G401 (cell line): ENCODE results near the gene VASP. TPM values are rescaled to one million over a fixed set of nuclear protein-coding genes. Genes with fewer than 3 reads are reported as not detected.

Experiments used
- DNase-seq: peaks from one replicate; pipeline ENCODE4 v3.0.0-alpha.2; 2015; ENCODE audit warnings: low spot score
- in situ Hi-C: cut with HindIII; loops from 2 replicates; pipeline ENCODE4 v1.10.0; 2016; ENCODE audit warnings: low sequenced_read_pairs, mixed read lengths
- total RNA-seq: library from RNA; depleted of rRNA; stranded (reverse); fragments of >200 nt; shearing (Covaris generic); gene quantifications from 2 replicates; pipeline ENCODE4 v1.2.3, GENCODE V29; 2014; rRNA removed

Gene VASP
- 106 and 122 TPM in 2 replicates for total RNA-seq

DNA sequence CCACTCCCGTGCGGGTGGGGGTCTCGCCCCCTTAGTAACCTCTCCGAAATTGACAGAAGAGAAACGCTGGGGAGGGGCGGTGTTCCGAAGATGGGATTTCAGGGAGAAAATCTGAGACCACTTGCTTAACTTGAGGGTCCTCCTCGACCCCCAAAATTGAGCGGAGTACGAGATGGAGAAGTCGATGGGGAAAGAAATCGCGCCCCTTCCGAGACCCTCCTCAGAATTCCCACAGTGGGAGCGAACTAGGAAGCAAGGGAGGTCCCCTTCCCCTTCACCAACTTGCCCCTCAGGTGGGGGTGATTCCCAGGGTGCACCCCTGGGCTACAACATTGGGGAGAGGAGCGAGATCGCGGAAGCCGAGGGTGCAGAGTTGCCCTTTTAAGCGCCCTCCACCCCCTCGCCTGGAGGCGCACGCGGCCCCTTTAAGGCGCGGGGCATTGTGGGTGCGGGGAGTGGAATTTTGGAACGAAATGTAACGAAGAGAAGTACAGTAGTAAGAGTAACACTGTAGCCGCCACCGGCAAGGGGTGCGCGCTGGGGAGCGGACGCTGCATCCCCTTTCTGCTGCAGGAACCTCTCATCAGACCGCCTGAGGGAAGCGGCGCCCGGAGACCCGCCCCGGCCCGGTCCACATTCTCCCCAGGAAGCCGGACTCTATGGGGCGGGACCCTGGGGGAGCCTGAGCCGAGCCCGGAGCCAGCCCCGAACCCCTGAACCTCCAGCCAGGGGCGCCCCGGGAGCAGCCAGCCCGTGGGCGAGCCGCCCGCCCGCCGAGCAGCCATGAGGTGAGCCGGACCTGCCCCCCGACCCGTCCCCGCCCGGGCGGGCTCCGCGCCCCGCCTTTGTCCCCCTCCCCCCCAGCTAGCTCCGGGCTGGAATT is at the start of gene VASP:
Gene VASP (plus strand): TSS at position 491 of the 883 bp plus-strand sequence. CDS start 293 bp downstream, at position 784.
- in situ Hi-C loops, result no loop called here
- peak; percentile 82 for DNase-seq

DNA sequence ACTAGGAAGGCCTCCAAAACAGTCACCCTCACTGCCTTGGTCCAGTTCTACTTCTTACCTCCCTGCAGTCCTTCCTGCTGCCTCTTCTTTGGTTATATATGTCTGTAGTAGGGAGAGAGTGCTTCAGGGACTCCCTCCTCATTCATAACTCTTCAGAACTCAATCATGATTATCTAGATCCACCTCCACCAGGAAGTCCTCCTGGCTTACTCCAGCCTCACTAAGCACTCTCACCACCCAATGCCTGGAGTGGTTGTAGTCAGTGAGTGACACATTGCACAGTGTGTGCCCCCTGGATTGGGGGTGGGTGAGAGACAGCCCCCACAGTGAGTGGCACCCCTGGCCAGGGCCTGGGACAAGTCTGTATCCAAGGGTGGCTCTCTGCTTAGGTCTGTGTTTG is 49.5 kb upstream of the VASP start:
- no peak for DNase-seq
- in situ Hi-C loops, result no loop called here

DNA sequence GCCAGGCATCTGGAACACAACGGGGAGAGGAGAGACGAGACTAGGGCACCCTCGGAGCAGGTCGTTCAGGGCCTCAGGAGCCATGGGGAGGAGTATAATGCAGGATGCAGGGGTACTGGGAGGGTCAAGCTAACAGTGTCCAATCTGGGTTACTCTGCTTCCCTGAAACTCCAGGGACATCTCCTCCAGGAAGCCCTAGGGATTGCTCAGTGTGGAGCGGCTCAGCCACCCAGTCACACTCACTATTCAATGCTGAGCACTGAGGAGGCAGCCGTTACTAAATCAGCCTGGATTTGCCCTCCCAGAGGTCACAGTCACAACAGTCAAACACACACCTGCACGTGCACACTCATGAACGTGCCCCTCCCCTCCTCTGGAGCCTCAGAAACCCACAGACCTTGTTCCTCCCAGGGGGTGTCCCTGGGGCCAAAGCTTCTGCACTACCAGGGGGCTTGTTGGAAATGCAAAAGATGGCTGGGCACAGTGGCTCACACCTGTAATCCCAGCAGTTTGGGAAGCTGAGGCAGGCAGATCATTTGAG is 46.4 kb upstream of the VASP start:
- in situ Hi-C loops, result no loop called here
- DNase-seq, result no peak

DNA sequence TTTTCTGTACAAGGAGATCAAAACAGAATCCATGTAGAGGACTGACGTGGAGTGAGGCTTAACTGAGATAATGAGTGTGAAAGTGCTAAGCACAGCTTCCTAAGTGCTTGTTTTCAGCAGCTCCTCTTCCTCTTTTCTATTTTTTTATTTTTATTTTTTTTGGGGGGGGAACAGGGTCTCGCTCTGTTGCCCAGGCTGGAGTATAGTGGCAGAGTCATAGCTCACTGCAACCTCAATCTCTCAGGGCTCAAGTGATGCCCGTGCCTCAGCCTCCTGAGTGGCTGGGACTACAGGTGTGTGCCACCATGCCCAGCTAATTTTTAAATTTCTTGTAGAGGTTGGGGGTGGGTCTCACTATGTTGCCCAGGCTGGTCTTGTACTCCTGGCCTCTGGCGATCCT is 45.1 kb upstream of the VASP start:
- DNase-seq, result no peak
- in situ Hi-C loops, result no loop called here

DNA sequence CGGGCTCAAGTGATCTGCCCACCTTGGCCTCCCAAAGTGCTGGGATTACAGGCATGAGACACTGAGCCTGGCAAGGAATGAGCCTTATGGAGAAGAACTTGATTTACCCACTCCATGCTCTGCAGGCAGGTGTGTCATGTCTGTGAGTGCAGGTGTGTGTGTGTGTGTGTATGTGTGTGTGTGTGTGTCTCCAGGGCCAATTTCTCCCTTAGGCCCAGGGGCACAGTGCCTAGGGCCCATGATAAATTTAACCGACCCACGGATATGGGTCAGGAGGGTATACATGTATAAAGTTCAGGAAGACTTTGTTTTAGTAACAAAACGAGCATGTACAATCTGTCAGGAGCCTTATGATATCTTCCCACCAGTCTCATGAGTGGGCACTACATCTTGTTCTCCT is 44.0 kb upstream of the VASP start:
- in situ Hi-C loops, result no loop called here
- no peak for DNase-seq

DNA sequence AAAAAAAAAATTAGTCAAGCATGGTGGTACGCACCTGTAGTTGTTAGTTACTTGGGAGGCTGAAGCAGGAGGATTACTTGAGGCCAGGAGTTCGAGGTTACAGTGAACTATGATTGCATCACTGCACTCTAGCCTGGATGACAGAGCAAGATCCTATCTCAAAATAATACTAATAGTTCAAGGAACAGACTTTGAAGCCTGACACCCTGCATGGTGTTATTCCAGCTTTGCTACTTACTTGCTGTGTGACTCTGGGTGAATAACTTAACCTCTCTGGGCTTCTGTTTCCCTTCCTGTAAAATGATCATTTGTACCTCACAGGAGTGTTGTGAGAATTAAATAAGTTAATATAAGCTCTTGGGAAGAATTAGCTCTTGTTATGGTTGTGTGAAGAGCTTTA is 43.0 kb upstream of the VASP start:
- in situ Hi-C loops, result no loop called here
- DNase-seq, result no peak

DNA sequence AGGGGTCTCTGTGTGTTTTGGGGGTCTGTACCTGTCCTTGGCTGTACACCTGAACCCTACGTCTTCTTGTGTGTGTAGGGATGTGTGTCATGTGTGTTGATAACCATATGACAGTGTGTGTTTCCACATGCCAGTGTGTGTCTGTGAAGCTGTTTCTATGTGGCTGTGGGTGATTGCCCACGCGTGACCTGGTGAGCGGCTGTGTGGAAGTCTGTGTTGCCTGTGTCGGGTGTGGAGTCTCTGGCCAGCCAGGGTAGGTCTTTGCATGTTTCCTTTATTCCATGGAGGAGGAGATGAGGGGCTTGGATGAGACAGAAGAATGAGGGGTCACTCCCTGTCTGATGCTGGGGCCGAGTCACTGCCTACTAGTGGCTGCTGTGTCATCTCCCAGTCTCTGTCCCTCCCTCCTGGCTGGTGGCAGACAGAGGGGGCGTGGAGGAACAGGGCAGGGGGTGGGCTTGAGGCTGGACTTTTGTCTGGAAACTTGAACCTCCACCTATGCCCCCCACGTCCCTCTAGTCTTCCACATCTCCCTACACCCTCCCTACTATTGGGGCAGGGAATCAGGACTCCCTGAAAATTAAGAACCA is 42.3 kb upstream of the VASP start:
- in situ Hi-C loops, result no loop called here
- DNase-seq, result no peak

DNA sequence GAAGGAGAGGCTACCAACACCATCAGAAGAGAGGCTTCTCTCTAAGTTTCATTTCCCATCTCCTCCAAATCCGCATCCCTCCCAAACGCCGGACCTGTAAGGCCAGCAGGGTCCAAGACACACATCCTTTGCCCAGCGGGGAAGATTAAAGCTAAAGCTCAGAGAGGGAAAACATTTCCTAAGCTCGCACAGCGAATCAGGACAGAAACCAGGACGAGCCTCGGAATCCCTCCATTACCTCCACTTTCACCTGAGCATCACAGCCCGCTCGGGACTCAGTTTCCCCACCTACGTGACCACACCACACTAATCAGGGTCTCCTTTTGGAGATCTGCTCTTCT is 40.2 kb upstream of the VASP start:
- in situ Hi-C loops, result no loop called here
- DNase-seq, result no peak

DNA sequence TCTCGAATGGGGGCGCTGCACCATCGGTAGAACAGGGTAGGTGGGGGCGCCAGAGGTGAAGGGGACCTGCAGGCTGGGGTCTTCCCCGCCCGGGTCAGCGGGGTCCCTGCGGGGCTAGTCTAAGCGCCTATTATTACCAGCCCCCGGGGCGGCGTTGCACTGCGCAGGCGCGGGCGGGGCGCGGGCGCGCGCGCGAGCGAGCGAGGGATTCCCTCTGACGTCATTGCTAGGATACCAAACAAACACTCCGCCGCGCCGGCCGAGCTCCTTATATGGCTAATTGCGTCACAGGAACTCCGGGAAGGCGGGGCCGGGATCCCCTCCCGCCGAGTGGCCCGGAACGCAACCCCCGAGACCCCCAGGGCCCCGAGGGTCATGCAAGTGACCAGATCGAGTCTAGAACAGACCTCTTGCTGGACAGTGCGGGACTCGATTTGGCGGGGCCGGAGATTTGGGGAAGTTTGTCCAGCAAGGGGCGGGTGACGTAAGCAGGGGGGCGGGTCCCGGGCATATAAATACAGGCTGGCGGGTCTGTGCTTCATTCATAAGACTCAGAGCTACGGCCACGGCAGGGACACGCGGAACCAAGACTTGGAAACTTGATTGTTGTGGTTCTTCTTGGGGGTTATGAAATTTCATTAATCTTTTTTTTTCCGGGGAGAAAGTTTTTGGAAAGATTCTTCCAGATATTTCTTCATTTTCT is 39.7 kb upstream of the VASP start, which contains the start of gene FOSB:
Gene FOSB (plus strand): TSS at position 541 of the 703 bp plus-strand sequence. CDS start 591 bp downstream, outside the sequence.
- DNase-seq, result peak; percentile 95
- in situ Hi-C loops, result no loop called here

DNA sequence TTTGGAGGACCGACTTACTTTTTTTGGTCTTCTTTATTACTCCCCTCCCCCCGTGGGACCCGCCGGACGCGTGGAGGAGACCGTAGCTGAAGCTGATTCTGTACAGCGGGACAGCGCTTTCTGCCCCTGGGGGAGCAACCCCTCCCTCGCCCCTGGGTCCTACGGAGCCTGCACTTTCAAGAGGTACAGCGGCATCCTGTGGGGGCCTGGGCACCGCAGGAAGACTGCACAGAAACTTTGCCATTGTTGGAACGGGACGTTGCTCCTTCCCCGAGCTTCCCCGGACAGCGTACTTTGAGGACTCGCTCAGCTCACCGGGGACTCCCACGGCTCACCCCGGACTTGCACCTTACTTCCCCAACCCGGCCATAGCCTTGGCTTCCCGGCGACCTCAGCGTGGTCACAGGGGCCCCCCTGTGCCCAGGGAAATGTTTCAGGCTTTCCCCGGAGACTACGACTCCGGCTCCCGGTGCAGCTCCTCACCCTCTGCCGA is 39.1 kb upstream of the VASP start:
- in situ Hi-C loops, result no loop called here
- no peak for DNase-seq

DNA sequence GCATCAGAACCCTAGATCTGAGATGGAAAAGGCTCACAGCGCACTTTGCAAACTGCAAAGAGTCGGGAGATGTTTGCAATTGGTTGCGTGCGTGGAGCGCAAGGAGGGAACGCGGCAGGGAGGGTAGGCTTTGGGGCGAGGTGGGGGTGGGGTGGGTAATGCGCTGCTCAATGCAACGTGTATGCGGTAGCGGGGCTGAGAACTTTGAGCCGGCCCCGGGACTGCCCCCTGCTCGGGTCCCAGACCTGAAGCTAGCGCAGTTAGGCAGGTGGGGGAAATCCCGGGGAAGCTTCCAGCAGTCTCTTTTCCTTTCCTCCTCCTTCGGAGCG is 38.5 kb upstream of the VASP start:
- DNase-seq, result no peak
- in situ Hi-C loops, result no loop called here

DNA sequence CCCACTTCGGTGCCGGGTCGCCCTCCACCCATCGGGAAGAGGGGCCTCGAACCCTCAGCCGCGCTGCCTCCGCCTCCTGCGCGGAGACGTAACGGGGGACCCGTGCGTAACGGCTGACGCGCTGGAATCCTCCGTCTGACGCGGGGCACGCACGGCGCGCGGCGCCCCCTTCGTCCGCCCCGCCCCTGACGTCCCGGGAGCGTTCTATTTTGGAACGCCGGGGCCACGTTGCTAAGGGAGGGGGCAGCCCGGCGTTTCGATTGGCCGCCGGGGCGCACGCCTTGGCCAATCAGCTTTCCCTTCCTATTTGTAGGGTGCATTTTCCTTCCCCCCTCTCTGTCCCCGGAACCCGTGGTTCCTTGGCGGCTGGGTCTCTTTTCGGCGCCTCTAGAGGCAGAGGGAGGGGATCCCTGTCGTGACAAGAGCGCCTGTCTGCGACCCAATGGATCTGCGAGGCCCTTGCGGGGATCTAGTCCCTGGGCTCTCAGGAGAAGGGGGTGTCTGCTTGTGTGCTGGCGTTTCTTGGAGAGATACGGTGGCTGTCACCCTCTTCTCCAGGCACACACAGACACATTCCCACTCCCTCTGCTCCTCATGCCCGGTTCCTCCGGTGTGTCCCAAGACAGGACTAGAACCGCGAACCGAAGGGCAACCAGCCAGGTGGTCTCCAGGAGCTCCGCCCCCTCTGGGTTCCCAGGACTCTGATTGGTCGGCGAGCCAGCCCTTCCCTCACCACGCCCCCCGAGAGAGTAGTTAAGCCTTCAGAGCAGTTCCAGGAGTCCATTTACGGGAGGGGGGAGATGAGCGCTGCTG is 37.9 kb upstream of the VASP start:
- in situ Hi-C loops, result no loop called here
- DNase-seq, result peak; percentile 97

DNA sequence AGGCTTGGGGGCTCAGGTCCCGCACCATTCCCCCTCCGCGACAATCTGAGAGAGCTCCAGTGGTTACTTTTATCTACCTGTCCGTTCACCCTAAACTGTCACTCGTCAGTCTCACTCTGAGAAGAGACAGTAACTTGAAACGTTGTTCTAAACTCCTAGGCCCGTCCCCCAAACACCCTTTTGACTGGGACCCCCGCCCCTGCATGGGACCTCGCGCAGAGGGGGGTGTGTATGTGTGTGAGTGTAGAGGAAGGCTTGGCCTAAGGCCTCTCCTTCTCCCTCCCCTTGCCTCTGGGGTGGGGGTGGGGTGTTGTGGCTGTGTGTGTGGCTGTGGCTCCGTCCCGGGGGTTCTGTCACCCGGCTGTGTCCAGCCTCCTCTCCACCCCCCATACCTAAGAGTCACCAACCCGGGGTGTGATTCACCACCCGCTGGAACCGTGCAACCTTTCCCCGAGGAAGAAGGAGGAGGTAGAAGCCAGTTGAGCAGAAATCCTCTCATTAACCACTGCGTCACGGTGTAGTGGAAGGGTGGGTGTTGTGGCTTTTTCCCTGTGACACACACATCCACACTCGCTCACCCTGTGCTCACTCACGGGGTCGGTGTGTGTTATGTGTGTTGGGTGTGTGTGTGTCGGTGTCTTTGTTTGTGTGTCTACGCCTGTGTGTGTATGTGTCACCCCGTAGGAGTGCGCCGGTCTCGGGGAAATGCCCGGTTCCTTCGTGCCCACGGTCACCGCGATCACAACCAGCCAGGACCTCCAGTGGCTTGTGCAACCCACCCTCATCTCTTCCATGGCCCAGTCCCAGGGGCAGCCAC is 37.1 kb upstream of the VASP start:
- no peak for DNase-seq
- in situ Hi-C loops, result no loop called here

DNA sequence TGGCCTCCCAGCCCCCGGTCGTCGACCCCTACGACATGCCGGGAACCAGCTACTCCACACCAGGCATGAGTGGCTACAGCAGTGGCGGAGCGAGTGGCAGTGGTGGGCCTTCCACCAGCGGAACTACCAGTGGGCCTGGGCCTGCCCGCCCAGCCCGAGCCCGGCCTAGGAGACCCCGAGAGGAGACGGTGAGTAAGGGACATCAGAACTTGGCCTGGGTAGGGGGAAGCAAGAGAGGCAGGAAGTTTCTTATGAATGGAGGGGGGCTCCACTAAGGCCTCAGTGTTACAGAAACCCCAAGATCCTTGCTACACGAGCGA is 36.6 kb upstream of the VASP start:
- in situ Hi-C loops, result no loop called here
- DNase-seq, result no peak

DNA sequence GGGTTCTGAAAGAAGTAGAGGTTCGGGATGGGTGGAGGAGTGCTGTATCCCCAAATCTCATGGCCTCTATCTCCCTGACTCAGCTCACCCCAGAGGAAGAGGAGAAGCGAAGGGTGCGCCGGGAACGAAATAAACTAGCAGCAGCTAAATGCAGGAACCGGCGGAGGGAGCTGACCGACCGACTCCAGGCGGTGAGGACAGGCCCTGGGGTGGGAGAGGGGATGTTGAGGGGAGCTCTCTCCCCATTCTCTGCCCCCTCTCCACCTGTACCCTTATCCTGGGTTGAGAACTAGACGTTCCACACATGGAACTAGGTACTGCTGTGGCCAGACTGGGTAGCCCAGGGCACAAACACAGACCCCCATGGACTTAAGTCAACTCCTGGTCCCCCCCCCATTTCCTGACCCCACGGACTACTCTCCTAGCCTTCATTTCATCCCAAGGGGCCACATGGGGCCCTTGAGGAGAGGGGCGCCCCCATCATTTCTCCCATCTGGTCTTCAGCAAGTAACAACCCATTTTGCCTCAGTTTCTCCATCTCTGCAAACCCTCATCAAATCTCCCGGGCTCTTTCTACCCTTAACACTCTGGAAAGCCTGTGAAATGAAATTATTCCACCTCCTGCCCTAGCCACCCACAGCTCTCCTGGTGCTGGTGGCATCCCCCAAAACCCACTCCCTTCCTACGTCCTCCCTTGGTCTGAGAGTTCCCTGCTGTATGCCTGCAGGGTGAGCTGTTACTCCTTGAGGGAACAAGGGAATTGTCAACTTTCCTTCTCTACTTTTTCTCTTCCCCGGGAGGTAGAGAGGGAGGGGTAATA is 36.0 kb upstream of the VASP start:
- in situ Hi-C loops, result no loop called here
- DNase-seq, result no peak

DNA sequence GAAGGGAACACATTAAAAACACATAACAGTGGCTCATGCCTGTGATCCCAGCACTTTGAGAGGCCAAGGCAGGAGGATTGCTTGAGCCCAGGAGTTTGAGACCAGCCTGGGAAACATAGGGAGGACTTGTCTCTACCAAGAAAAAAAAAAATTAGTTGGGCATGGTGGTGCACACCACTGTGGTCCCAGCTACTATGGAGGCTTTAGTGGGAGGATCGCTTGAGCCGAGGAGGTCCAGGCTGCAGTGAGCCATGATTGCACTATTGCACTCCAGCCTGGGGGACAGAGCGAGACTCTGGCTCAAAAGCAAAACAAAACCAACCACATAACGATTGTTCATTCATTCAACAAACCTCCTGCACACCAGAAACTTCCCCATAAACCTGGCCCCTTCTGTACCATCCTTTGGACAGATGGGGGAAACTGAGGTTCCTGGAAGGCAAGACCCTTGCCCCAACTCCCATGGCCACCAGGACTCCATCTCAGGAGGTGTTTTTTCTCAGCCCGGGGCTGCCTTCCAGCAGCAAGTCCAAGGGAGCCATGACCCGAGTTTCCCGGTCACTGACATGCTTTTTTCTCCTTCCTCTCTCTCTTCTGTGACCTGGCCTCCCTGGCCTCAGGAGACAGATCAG is 35.2 kb upstream of the VASP start:
- DNase-seq, result no peak
- in situ Hi-C loops, result no loop called here
